HuH-7 (cell line): Measurements from ENCODE around the gene TAOK2.

Experiments
- DNase-seq: peaks from one replicate; pipeline ENCODE4 v3.0.0; 2011; ENCODE audit warnings: low spot score

The TAOK2 gene

GRCh38 chr16:29987371-29988085 is 13.9 kb downstream of the TAOK2 start:
- no peak for DNase-seq

GRCh38 chr16:29988346-29989075 is 14.8 kb downstream of the TAOK2 start:
- no peak for DNase-seq

GRCh38 chr16:29989111-29989858 is 15.6 kb downstream of the TAOK2 start:
- DNase-seq = no peak

GRCh38 chr16:29990034-29990433 is 16.4 kb downstream of the TAOK2 start:
- no peak for DNase-seq

GRCh38 chr16:29990883-29991570 is 17.4 kb downstream of the TAOK2 start:
- no peak for DNase-seq

- DNase-seq = no peak
Observed at GRCh38 chr16:29991571-29991904, 17.9 kb downstream of the TAOK2 start.

- DNase-seq = no peak
Observed at GRCh38 chr16:29992344-29992967, 18.8 kb downstream of the TAOK2 start.

GRCh38 chr16:29993191-29993902 is 19.7 kb downstream of the TAOK2 start:
- DNase-seq = no peak

GRCh38 chr16:29993903-29994599 is 20.4 kb downstream of the TAOK2 start:
- no peak for DNase-seq

GRCh38 chr16:29994600-29995323 is 21.1 kb downstream of the TAOK2 start:
- no peak for DNase-seq

- peak; percentile 94 for DNase-seq
Observed at GRCh38 chr16:29995324-29995910, 21.7 kb downstream of the TAOK2 start, which contains the start of gene HIRIP3. Gene HIRIP3, minus strand, starts transcription at chr16:29995617. Its CDS starts 12 bp downstream, at chr16:29995605.

- DNase-seq = peak; percentile 99
Observed at GRCh38 chr16:29995911-29996765, 22.5 kb downstream of the TAOK2 start, which contains the start of gene INO80E. Gene INO80E, plus strand, starts transcription at chr16:29996241. Its CDS starts 70 bp downstream, at chr16:29996311.

GRCh38 chr16:29996766-29997250 is 23.1 kb downstream of the TAOK2 start:
- DNase-seq = no peak

- no peak for DNase-seq
Observed at GRCh38 chr16:29999605-30000004, 25.9 kb downstream of the TAOK2 start.

- no peak for DNase-seq
Observed at GRCh38 chr16:30000735-30001631, 27.3 kb downstream of the TAOK2 start.

- DNase-seq = no peak
Observed at GRCh38 chr16:30002614-30003346, 29.1 kb downstream of the TAOK2 start.
